KMS-11 (cell line): ENCODE measurements around the gene GRIK5.

Experiments used
- H2AFZ ChIP-seq: fragments of 200-600 bp; sonication (generic); 2 replicates; pipeline ENCODE4 v1.6.1; 2016; ENCODE audit warnings: antibody characterized with exemption, mixed run types, low read depth
- H3K27ac ChIP-seq: fragments of 200-600 bp; sonication (generic); 2 replicates; pipeline ENCODE4 v1.6.1; 2016; ENCODE audit warnings: mild to moderate bottlenecking, mixed run types
- H3K27me3 ChIP-seq: fragments of 200-600 bp; sonication (generic); 2 replicates; pipeline ENCODE4 v1.6.1; 2017; ENCODE audit warnings: mild to moderate bottlenecking, low read depth, mixed run types, moderate library complexity; ENCODE audit not compliant: insufficient read depth
- H3K36me3 ChIP-seq: fragments of 200-600 bp; sonication (generic); 2 replicates; pipeline ENCODE4 v1.6.1; 2017; ENCODE audit warnings: mild to moderate bottlenecking, mixed run types; ENCODE audit not compliant: insufficient read depth
- H3K4me1 ChIP-seq: fragments of 200-600 bp; sonication (generic); 2 replicates; pipeline ENCODE4 v1.6.1; 2016; ENCODE audit warnings: mild to moderate bottlenecking, low read depth, mixed run types; ENCODE audit not compliant: poor library complexity, severe bottlenecking
- H3K4me2 ChIP-seq: fragments of 200-600 bp; sonication (generic); 2 replicates; pipeline ENCODE4 v1.7.0; 2016; ENCODE audit warnings: mild to moderate bottlenecking, mixed run types
- H3K4me3 ChIP-seq: fragments of 200-600 bp; sonication (generic); IDR thresholded peaks from 2 replicates; pipeline ENCODE4 v1.6.1; 2017; ENCODE audit warnings: low read depth, low read length, mixed read lengths; ENCODE audit not compliant: insufficient read depth
- H3K79me2 ChIP-seq: fragments of 200-600 bp; sonication (generic); 2 replicates; pipeline ENCODE4 v1.6.1; 2016; ENCODE audit warnings: low read depth, mixed run types; ENCODE audit not compliant: insufficient read depth
- H3K9ac ChIP-seq: fragments of 200-600 bp; sonication (generic); 2 replicates; pipeline ENCODE4 v1.6.1; 2016; ENCODE audit warnings: mild to moderate bottlenecking, mixed run types
- H4K20me1 ChIP-seq: fragments of 200-600 bp; sonication (generic); 2 replicates; pipeline ENCODE4 v1.6.1; 2016; ENCODE audit warnings: mild to moderate bottlenecking, mixed run types; ENCODE audit not compliant: insufficient read depth
- TF ChIP-seq, protein P1 (sequence below): fragments of 200-600 bp; sonication (generic); conservative IDR thresholded peaks from 2 replicates; pipeline ENCODE4 v1.6.1; 2017; ENCODE audit warnings: low read depth, mild to moderate bottlenecking, antibody characterized with exemption, low read length, moderate library complexity, mixed read lengths

Gene GRIK5

DNA sequence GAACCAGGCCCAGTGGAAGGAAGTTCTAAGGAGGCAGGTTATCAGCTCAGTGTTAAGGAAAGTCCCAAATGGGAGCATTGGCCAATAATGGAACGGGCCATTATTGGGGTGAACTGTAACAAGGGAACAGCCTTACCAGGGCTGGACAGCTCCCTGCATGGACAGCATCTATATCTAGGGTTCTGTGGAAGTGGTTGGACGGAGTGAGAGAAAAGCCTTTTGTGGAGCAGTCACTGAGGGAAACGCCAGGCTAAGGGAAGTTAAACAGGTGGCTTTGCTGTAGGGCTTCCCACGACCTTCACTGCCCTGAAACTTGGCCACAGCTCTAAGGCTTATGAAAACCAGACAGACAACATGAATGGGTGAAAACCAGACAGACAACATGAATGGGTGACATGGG is 45.2 kb upstream of the GRIK5 start:
- Histone ChIP-seq H3K27ac (no peak overlapping the region), H3K27me3 (peaks cover 80% of the 10 kb centered on the region), H4K20me1 (no peaks in the 10 kb centered on the region), H3K4me3 (no peak overlapping the region), H3K79me2 (no peaks in the 10 kb centered on the region), H3K4me2 (no peak overlapping the region), H3K4me1 (no peaks in the 10 kb centered on the region), H2AFZ (no peak overlapping the region), H3K9ac (no peak overlapping the region), H3K36me3 (no peaks in the 10 kb centered on the region)
- TF ChIP-seq, protein P1, sequence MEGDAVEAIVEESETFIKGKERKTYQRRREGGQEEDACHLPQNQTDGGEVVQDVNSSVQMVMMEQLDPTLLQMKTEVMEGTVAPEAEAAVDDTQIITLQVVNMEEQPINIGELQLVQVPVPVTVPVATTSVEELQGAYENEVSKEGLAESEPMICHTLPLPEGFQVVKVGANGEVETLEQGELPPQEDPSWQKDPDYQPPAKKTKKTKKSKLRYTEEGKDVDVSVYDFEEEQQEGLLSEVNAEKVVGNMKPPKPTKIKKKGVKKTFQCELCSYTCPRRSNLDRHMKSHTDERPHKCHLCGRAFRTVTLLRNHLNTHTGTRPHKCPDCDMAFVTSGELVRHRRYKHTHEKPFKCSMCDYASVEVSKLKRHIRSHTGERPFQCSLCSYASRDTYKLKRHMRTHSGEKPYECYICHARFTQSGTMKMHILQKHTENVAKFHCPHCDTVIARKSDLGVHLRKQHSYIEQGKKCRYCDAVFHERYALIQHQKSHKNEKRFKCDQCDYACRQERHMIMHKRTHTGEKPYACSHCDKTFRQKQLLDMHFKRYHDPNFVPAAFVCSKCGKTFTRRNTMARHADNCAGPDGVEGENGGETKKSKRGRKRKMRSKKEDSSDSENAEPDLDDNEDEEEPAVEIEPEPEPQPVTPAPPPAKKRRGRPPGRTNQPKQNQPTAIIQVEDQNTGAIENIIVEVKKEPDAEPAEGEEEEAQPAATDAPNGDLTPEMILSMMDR = no peak

DNA sequence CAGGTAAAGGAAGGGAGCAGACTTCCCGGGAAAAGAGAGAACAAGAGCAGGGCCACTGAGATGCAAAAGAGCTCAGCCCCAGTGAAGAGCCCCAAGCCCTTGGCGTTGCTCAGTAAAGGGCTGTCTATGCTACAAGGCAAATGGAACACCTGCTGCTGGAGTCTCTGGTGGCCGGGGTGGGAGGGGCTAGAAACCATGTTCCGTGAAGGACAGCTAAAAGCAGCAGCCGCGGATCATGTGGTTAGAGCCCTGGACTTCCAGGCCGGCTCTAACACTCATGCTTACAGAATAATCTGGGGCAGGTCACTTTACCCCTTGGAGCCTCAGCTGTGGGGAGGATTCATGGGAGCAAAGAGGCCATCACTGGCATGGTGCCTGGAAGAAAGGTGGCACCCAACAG is 44.4 kb upstream of the GRIK5 start:
- no peak overlapping the region for H3K9ac ChIP-seq
- H3K79me2 ChIP-seq = no peaks in the 10 kb centered on the region
- H4K20me1 ChIP-seq = no peaks in the 10 kb centered on the region
- no peaks in the 10 kb centered on the region for H3K4me1 ChIP-seq
- TF ChIP-seq, protein P1 = no peak
- no peak overlapping the region for H3K4me3 ChIP-seq
- H2AFZ ChIP-seq = no peak overlapping the region
- H3K4me2 ChIP-seq = no peak overlapping the region
- no peaks in the 10 kb centered on the region for H3K36me3 ChIP-seq
- peaks cover 78% of the 10 kb centered on the region for H3K27me3 ChIP-seq
- no peak overlapping the region for H3K27ac ChIP-seq

DNA sequence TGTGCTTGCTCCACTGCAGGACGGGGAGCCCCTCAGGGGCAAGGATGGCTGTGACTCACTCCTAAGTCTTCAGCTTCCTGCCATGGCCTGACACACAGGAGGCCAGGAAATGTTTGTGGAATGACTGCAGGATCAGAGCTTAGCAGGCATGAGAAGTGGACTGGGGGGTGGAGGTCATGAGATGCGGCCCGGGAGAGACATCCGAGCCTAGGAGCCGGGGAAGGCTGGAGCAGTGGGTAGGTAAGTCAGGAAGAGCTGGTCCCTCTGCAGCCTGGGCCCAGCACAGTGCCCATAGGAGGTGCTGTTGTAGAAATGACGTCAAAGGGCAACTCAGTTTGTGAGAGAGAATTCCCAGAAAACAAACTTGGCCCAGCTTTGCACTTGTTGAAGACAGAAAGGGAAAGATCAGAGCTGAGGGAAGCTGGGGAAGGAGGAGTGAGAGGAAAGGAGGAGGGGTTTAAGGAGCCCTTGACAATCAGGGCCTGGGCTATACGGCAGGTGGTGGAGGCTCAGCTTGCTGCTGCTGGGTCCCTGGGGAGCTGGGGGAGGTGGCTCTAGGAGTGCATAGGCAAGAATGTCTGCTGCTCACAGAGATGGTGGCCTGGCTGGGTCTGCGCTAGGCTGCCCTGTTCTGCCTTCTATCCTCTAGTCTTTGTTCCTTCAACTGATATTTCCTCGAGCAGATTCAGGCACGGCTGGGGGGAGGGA is 43.8 kb upstream of the GRIK5 start:
- H3K4me2 ChIP-seq = no peak overlapping the region
- peaks cover 77% of the 10 kb centered on the region for H3K27me3 ChIP-seq
- no peak overlapping the region for H2AFZ ChIP-seq
- TF ChIP-seq, protein P1 = no peak
- H3K79me2 ChIP-seq = no peaks in the 10 kb centered on the region
- H3K36me3 ChIP-seq = no peaks in the 10 kb centered on the region
- no peak overlapping the region for H3K9ac ChIP-seq
- H3K27ac ChIP-seq = no peak overlapping the region
- no peak overlapping the region for H3K4me3 ChIP-seq
- no peaks in the 10 kb centered on the region for H4K20me1 ChIP-seq
- no peaks in the 10 kb centered on the region for H3K4me1 ChIP-seq

DNA sequence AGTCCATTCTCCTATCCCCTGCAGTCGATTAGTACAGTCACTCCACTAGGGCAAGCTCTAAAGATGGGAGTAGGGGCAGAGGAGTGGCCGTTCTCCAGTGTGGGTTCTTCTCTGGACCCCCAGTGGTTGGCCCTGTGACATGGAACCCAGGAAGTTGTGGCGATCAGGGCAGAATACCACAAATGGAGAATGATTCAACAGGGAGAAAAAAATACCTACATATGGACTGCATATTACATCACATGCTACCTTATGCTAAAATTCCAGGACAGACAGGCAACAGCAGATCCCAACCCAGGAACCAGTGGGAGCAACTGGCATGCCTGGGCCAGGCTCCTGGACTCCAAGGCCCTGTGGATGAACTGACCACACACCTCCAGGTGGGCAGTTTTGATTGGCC is 41.8 kb upstream of the GRIK5 start:
- H3K27me3 ChIP-seq = peaks cover 79% of the 10 kb centered on the region
- no peaks in the 10 kb centered on the region for H3K4me1 ChIP-seq
- H3K9ac ChIP-seq = no peak overlapping the region
- no peaks in the 10 kb centered on the region for H4K20me1 ChIP-seq
- H3K4me2 ChIP-seq = no peak overlapping the region
- no peaks in the 10 kb centered on the region for H3K36me3 ChIP-seq
- no peaks in the 10 kb centered on the region for H3K79me2 ChIP-seq
- no peak overlapping the region for H2AFZ ChIP-seq
- TF ChIP-seq, protein P1 = no peak
- H3K27ac ChIP-seq = no peak overlapping the region
- H3K4me3 ChIP-seq = no peak overlapping the region
